GM12865 (cell line): Measurements from ENCODE around the gene GSTO1.

Experiments
- DNase-seq: peaks from one replicate; pipeline ENCODE4 v3.0.0; 2010; ENCODE audit warnings: low read depth
- H3K4me3 ChIP-seq: 2 replicates; pipeline ENCODE4 v1.5.1; 2011; ENCODE audit warnings: mild to moderate bottlenecking, low read depth, low read length, control low read depth
- TF ChIP-seq, protein P1 (sequence below): IDR thresholded peaks from 2 replicates; pipeline ENCODE4 v1.5.1; 2011; ENCODE audit warnings: low read length, control low read depth, low read depth, inconsistent platforms; ENCODE audit not compliant: insufficient read depth; ENCODE audit errors: missing control alignments

Gene GSTO1

DNA sequence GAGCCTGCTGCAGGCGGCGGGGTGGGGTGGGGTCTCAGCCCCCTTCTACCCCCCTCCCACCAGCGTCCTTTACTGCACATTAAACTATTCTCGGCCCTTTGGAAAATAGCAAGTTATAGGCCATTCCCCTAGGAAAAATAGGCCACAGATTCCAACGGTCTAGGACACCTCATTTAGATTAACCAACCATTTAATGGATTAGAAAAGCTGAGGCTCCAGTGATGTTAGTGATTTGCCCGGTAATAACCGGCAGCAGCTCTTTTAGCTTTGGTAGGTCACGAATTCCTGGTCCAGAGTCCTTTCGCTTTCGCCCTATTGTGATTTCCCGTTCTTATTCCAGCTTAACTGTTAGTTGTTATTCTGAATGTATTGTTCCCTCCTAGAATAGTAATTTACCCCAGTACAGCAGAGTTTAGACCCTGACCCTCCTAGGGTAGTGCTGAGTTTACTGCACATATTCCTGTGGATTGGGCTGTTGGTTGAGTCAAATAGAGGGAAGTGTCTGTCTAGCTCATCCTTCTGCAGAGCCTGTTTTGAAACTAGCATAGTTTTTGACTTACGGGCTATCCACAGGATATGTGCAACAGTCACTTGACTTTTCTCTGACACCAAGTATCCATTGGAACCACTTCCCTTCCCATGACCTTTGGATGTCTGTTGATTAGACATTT is 754 bp downstream of the GSTO1 start:
- DNase-seq: peak; percentile 22
- H3K4me3 ChIP-seq: peak overlapping the region; percentile 98
- TF ChIP-seq, protein P1, sequence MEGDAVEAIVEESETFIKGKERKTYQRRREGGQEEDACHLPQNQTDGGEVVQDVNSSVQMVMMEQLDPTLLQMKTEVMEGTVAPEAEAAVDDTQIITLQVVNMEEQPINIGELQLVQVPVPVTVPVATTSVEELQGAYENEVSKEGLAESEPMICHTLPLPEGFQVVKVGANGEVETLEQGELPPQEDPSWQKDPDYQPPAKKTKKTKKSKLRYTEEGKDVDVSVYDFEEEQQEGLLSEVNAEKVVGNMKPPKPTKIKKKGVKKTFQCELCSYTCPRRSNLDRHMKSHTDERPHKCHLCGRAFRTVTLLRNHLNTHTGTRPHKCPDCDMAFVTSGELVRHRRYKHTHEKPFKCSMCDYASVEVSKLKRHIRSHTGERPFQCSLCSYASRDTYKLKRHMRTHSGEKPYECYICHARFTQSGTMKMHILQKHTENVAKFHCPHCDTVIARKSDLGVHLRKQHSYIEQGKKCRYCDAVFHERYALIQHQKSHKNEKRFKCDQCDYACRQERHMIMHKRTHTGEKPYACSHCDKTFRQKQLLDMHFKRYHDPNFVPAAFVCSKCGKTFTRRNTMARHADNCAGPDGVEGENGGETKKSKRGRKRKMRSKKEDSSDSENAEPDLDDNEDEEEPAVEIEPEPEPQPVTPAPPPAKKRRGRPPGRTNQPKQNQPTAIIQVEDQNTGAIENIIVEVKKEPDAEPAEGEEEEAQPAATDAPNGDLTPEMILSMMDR: no peak

DNA sequence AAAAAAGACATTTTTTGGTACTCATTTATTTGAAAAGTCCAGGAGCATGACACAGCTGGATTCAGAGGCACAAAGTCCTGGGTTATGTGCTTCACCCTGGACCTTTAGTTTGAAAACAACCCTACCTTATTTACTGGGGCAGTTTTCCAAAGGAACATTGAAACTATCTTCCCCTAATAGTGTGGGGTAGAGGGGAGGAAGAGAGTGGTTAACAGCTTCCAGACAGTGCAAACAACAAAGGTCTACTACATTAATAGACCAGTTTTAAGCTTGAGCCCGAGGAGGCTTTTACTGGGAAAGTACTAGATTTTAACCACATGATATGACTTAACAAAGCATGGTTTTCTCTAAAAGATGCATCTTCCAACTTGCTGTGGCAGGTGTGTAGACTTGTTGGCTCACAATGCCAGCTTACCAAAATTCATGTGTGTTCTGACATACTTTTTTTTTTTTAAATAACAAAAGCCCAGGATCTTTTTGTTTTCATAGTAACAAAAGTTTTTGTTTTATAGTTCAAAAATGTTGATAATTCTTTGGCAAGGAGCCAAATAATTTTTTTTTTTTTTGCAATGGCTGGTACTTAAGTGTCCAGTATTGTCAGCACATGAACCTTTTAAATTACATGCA is 1.8 kb downstream of the GSTO1 start:
- TF ChIP-seq, protein P1: no peak
- peak overlapping the region; percentile 98 for H3K4me3 ChIP-seq
- no peak for DNase-seq

DNA sequence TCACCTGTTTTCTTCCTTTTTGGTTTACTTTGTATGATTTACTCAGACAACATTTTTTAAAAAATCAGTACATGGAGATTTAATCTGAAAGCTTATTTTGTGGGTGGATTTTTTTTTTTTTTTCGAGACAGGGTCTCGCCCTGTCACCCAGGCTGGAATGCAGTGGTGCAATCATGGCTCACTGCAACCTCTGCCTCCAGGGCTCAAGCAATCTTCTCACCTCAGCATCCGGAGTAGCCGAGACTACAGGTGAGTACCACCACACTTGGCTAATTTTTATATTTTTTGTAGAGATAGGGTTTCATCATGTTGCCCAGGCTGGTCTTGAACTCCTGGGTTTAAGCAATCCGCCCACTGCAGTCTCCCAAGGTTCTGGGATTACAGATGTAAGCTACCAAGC is 2.5 kb downstream of the GSTO1 start:
- TF ChIP-seq, protein P1: no peak
- H3K4me3 ChIP-seq: no peak overlapping the region
- no peak for DNase-seq

DNA sequence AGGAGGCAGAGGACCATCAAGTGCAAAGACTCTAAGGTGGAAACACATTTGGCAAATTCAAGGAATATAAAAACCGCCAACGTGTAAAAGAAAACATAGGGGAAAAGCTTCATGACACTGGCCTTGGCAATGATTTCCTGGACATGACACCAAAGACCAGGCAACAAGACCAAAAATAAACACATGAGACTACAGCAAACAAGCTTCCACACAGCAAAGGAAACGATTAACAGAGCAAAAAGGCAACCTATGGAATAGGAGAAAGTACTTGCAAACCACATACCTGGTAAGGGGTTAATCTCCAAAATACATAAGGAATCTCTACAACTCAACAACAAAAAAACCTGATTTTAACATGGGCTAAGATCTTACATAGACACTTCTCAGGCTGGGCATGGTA is 3.5 kb downstream of the GSTO1 start:
- no peak overlapping the region for H3K4me3 ChIP-seq
- TF ChIP-seq, protein P1: no peak
- DNase-seq: no peak

DNA sequence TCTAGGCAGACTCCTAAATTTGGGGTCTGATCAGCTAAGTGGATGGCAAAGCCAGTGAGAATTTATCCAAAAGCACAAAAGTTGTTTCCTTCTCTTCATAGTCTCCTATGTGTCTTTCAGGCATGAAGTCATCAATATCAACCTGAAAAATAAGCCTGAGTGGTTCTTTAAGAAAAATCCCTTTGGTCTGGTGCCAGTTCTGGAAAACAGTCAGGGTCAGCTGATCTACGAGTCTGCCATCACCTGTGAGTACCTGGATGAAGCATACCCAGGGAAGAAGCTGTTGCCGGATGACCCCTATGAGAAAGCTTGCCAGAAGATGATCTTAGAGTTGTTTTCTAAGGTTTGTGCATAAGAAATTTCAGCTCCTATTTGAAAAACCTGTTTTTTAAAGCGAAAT is 4.8 kb downstream of the GSTO1 start:
- no peak for DNase-seq
- no peak overlapping the region for H3K4me3 ChIP-seq
- TF ChIP-seq, protein P1: no peak

DNA sequence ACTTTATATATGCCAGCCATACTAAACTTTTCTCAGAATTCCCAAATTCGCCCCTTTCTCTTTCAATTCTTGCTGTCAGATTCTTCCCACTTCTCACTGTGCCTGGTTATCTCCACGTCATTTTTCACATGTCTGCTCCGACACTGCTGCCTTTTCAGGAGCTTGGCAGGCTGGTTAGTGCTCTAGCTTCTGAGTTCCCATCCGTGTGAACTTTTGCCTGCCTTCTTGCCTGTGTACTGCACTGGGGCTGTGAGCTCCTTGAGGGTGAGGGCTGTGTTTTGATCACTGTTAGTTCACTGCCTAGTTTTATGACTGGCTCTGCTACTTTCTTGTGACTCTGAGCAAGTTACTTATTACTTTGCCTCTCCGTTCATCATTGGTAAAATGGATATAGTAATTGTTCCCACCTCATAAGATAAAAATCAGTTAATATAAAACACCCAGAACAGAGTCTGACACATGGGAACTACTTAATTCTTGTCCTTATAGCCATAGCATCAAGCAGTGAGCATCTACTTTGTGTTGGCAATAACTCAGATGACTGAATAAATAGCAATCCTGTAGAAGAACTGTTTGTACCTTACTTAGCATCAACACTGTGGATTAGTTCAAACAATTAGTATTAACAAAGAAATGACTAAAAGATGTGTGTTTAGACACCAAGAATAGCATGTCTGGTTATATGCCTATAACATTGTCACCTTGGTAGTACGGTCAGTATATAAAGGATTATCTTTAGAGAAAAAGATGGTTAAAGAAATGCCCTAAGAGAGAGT is 5.5 kb downstream of the GSTO1 start:
- DNase-seq: no peak
- no peak overlapping the region for H3K4me3 ChIP-seq
- TF ChIP-seq, protein P1: no peak

DNA sequence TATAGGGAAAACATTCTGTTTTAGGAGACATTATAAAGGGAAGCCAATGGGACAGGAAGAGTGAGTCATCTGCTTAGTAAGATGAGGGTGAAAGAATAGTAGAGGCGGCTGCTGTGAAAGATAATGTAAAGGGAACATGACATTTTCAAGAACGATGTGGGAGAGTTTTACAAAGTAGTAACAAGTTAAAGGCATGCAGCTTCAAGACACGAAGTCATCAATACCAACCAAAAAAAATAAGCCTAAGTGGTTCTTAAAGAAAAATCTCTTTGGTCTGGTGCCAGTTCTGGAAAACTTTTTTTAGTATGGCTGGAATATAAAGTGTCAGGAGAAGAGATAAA is 6.1 kb downstream of the GSTO1 start:
- no peak overlapping the region for H3K4me3 ChIP-seq
- TF ChIP-seq, protein P1: no peak
- DNase-seq: no peak
